NCI-H1417 (cell line): ENCODE results near the gene CCBE1.
"Not testable (repeated sequence)": the region's sequence is repeated elsewhere in the genome, so short reads cannot be mapped to it uniquely, and the experiment has no call there.

ENCODE experiments used
- DNase-seq, 3 experiments: peaks; one replicate each; lab custom pipeline; 2025; lab: John Stamatoyannopoulos, UW

Gene CCBE1

GRCh38 chr18:59539108-59539507 is 158.1 kb downstream of the CCBE1 start:
- DNase-seq = no peak

GRCh38 chr18:59537579-59537978 is 159.6 kb downstream of the CCBE1 start:
- DNase-seq = no peak

GRCh38 chr18:59536166-59536565 is 161.1 kb downstream of the CCBE1 start:
- no peak for DNase-seq

- no peak for DNase-seq
Observed at GRCh38 chr18:59535055-59535454, 162.2 kb downstream of the CCBE1 start.

- DNase-seq = no peak
Observed at GRCh38 chr18:59528866-59529265, 168.4 kb downstream of the CCBE1 start.

GRCh38 chr18:59520562-59521355 is 176.5 kb downstream of the CCBE1 start:
- DNase-seq = peak in 1 of 3 experiments; percentile 57

GRCh38 chr18:59518705-59519104 is 178.5 kb downstream of the CCBE1 start:
- DNase-seq = no peak

GRCh38 chr18:59517446-59518165 is 179.6 kb downstream of the CCBE1 start:
- no peak for DNase-seq

GRCh38 chr18:59516356-59517155 is 180.7 kb downstream of the CCBE1 start:
- DNase-seq = peak in 1 of 3 experiments; percentile 32

- DNase-seq = not testable (repeated sequence)
Observed at GRCh38 chr18:59515956-59516355, 181.3 kb downstream of the CCBE1 start.

- no peak for DNase-seq
Observed at GRCh38 chr18:59515147-59515546, 182.1 kb downstream of the CCBE1 start.

- DNase-seq = no peak
Observed at GRCh38 chr18:59514203-59514602, 183.0 kb downstream of the CCBE1 start.

GRCh38 chr18:59512025-59512755 is 185.0 kb downstream of the CCBE1 start:
- no peak for DNase-seq

- no peak for DNase-seq
Observed at GRCh38 chr18:59509481-59510442, 187.5 kb downstream of the CCBE1 start.

- no peak for DNase-seq
Observed at GRCh38 chr18:59505356-59505755, 191.9 kb downstream of the CCBE1 start.

GRCh38 chr18:59502274-59503175 is 194.7 kb downstream of the CCBE1 start:
- DNase-seq = peak in 1 of 3 experiments; percentile 37

GRCh38 chr18:59501920-59502273 is 195.3 kb downstream of the CCBE1 start:
- DNase-seq = no peak

- DNase-seq = no peak
Observed at GRCh38 chr18:59500765-59501164, 196.5 kb downstream of the CCBE1 start.

GRCh38 chr18:59498506-59499086 is 198.6 kb downstream of the CCBE1 start:
- no peak for DNase-seq
